H9 (cell line): ENCODE results near the gene ACACB. TPM values are rescaled to one million over a fixed set of nuclear protein-coding genes. Genes with fewer than 3 reads are reported as not detected.

Source experiments
- DNase-seq: peaks from one replicate; pipeline ENCODE4 v3.0.0-alpha.2; 2017
- H2AFZ ChIP-seq: one replicate; pipeline ENCODE4 v1.6.1; 2013; ENCODE audit warnings: mild to moderate bottlenecking, low read length, control low read depth, moderate library complexity
- H2AK5ac ChIP-seq: 2 replicates; pipeline ENCODE4 v1.6.1; 2013; ENCODE audit warnings: low read length, control low read depth, mixed read lengths; ENCODE audit not compliant: insufficient read length
- H2BK120ac ChIP-seq: one replicate; pipeline ENCODE4 v1.6.1; 2013; ENCODE audit warnings: low read depth, mild to moderate bottlenecking, low read length, control low read depth, inconsistent platforms; ENCODE audit not compliant: poor library complexity, severe bottlenecking
- H2BK12ac ChIP-seq: 2 replicates; pipeline ENCODE4 v1.6.1; 2013; ENCODE audit warnings: low read length, control low read depth, mixed read lengths, low read depth; ENCODE audit not compliant: insufficient read length
- H2BK15ac ChIP-seq: 2 replicates; pipeline ENCODE4 v1.6.1; 2013; ENCODE audit warnings: low read depth, low read length, control low read depth
- H2BK20ac ChIP-seq: one replicate; pipeline ENCODE4 v1.6.1; 2013; ENCODE audit warnings: low read depth, mild to moderate bottlenecking, low read length, control low read depth, inconsistent platforms; ENCODE audit not compliant: poor library complexity, severe bottlenecking
- H2BK5ac ChIP-seq: 2 replicates; pipeline ENCODE4 v1.6.1; 2013; ENCODE audit warnings: low read length, control low read depth, mixed read lengths; ENCODE audit not compliant: insufficient read length
- H3K14ac ChIP-seq: 2 replicates; pipeline ENCODE4 v1.6.1; 2013; ENCODE audit warnings: low read length, control low read depth; ENCODE audit not compliant: insufficient read depth
- H3K18ac ChIP-seq: 2 replicates; pipeline ENCODE4 v1.6.1; 2013; ENCODE audit warnings: low read depth, mild to moderate bottlenecking, mixed read lengths, low read length, control low read depth; ENCODE audit not compliant: insufficient read length
- H3K23ac ChIP-seq: 2 replicates; pipeline ENCODE4 v1.6.1; 2013; ENCODE audit warnings: low read length, control low read depth, mixed read lengths, low read depth; ENCODE audit not compliant: insufficient read length
- H3K23me2 ChIP-seq: 2 replicates; pipeline ENCODE4 v1.6.1; 2013; ENCODE audit warnings: low read depth, mild to moderate bottlenecking, mixed read lengths, low read length, control low read depth; ENCODE audit not compliant: insufficient read length, poor library complexity, severe bottlenecking
- H3K27ac ChIP-seq: 2 replicates; pipeline ENCODE4 v1.5.1; 2013; ENCODE audit warnings: low read length, control low read depth, mixed read lengths, low read depth; ENCODE audit not compliant: insufficient read length
- H3K27me3 ChIP-seq: 2 replicates; pipeline ENCODE4 v1.6.1; 2013; ENCODE audit warnings: low read length, control low read depth, inconsistent platforms; ENCODE audit not compliant: insufficient read depth
- H3K4ac ChIP-seq: 2 replicates; pipeline ENCODE4 v1.6.1; 2013; ENCODE audit warnings: low read depth, mild to moderate bottlenecking, control low read depth, inconsistent platforms, low read length, moderate library complexity
- H3K4me1 ChIP-seq: 2 replicates; pipeline ENCODE4 v1.6.1; 2013; ENCODE audit warnings: low read length, control low read depth, inconsistent platforms; ENCODE audit not compliant: insufficient read depth
- H3K4me2 ChIP-seq: 2 replicates; pipeline ENCODE4 v1.6.1; 2013; ENCODE audit warnings: low read length, control low read depth, mixed read lengths; ENCODE audit not compliant: insufficient read length, insufficient read depth
- H3K56ac ChIP-seq: 2 replicates; pipeline ENCODE4 v1.6.1; 2013; ENCODE audit warnings: low read depth, mild to moderate bottlenecking, mixed read lengths, low read length, control low read depth; ENCODE audit not compliant: insufficient read length
- H3K79me1 ChIP-seq: 2 replicates; pipeline ENCODE4 v1.6.1; 2013; ENCODE audit warnings: low read depth, mild to moderate bottlenecking, moderate library complexity, low read length, control low read depth, inconsistent platforms; ENCODE audit not compliant: insufficient read depth, poor library complexity, severe bottlenecking
- H3K79me2 ChIP-seq: 2 replicates; pipeline ENCODE4 v1.6.1; 2013; ENCODE audit warnings: low read length, control low read depth, inconsistent platforms; ENCODE audit not compliant: insufficient read depth
- H3K9ac ChIP-seq: 2 replicates; pipeline ENCODE4 v1.6.1; 2013; ENCODE audit warnings: low read length, control low read depth, mixed read lengths; ENCODE audit not compliant: insufficient read length; ENCODE audit errors: extremely low read depth
- H3K9me3 ChIP-seq: one replicate; pipeline ENCODE4 v1.6.1; 2013; ENCODE audit warnings: low read depth, low read length, inconsistent platforms; ENCODE audit not compliant: control insufficient read depth
- H3T11ph ChIP-seq: one replicate; pipeline ENCODE4 v1.6.1; 2013; ENCODE audit warnings: mild to moderate bottlenecking, low read length, control low read depth, inconsistent platforms
- H4K20me1 ChIP-seq: one replicate; pipeline ENCODE4 v1.6.1; 2013; ENCODE audit not compliant: control insufficient read depth, insufficient read length, insufficient read depth
- H4K5ac ChIP-seq: 2 replicates; pipeline ENCODE4 v1.6.1; 2013; ENCODE audit warnings: low read depth, mild to moderate bottlenecking, mixed read lengths, low read length, control low read depth; ENCODE audit not compliant: insufficient read length
- H4K8ac ChIP-seq: replicated peaks from 2 replicates; pipeline ENCODE4 v1.6.1; 2013; ENCODE audit warnings: low read length, control low read depth, mixed read lengths, low read depth; ENCODE audit not compliant: insufficient read length
- H4K91ac ChIP-seq: 2 replicates; pipeline ENCODE4 v1.6.1; 2013; ENCODE audit warnings: low read depth, mild to moderate bottlenecking, moderate library complexity, mixed read lengths, low read length, control low read depth; ENCODE audit not compliant: insufficient read length
- H3K27ac Mint-ChIP-seq, 3 experiments: 2 replicates in 2 of 3; 3 replicates in 1 of 3; pipeline ENCODE4 v1.8.0; 2020 to 2021; ENCODE audit warnings: mixed read lengths in 3 of 3, mild to moderate bottlenecking in 1 of 3, moderate library complexity in 1 of 3
- H3K27me3 Mint-ChIP-seq: 2 replicates; pipeline ENCODE4 v1.8.0; 2021; ENCODE audit warnings: low read depth, mild to moderate bottlenecking, moderate library complexity, mixed read lengths
- H3K36me3 Mint-ChIP-seq, 3 experiments: 2 replicates in 2 of 3; 3 replicates in 1 of 3; pipeline ENCODE4 v1.8.0; 2020 to 2021; ENCODE audit warnings: low read depth in 3 of 3, mixed read lengths in 3 of 3; ENCODE audit not compliant: insufficient read depth in 1 of 3
- H3K4me1 Mint-ChIP-seq, 2 experiments: 2 replicates each; pipeline ENCODE4 v1.8.0; 2020; ENCODE audit warnings: mixed read lengths in 2 of 2
- H3K4me3 Mint-ChIP-seq, 2 experiments: 2 replicates in 1 of 2; 3 replicates in 1 of 2; pipeline ENCODE4 v1.8.0; 2020 to 2021; ENCODE audit warnings: mild to moderate bottlenecking in 2 of 2, mixed read lengths in 2 of 2, moderate library complexity in 1 of 2
- H3K9me3 Mint-ChIP-seq, 2 experiments: 2 replicates in 1 of 2; 3 replicates in 1 of 2; pipeline ENCODE4 v1.8.0; 2020; ENCODE audit warnings: mild to moderate bottlenecking in 2 of 2, mixed read lengths in 2 of 2, moderate library complexity in 1 of 2
- CTCF ChIP-seq: fragments of 200-600 bp; sonication (generic); conservative IDR thresholded peaks from 3 replicates; pipeline ENCODE4 v1.8.0; 2021; ENCODE audit warnings: antibody characterized with exemption, mild to moderate bottlenecking
- WGBS: extraction: QIAGEN DNeasy Blood & Tissue Kit; methylation state at CpG from one replicate; pipeline ENCODE4 v1.1.7; 2013; ENCODE audit warnings: missing lambda C conversion rate, low lambda C conversion rate, mixed read lengths; ENCODE audit not compliant: insufficient read length; ENCODE audit errors: extremely low coverage; 5-methylcytosine and 5-hydroxymethylcytosine counted together
- total RNA-seq: library from RNA; stranded (reverse); gene quantifications from 2 replicates; pipeline ENCODE4 v1.2.1, GENCODE V29; 2021

The ACACB gene
- total RNA-seq, 1 experiment from 2014 or later: 14.2 TPM

- no peaks in the 10 kb centered on the region for H3K79me2 ChIP-seq
- no peak overlapping the region for H2BK5ac ChIP-seq
- H3K56ac ChIP-seq: no peak overlapping the region
- H3K23ac ChIP-seq: no peak overlapping the region
- Mint-ChIP-seq H3K27me3 (peaks cover 12% of the 10 kb centered on the region), H3K4me3 (no peak overlapping the region), H3K36me3 (peaks cover 0 to 7% (median 3%) of the 10 kb centered on the region in 3 experiments; a peak in 5 of 7 replicates), H3K27ac (no peak overlapping the region), H3K9me3 (peaks cover 4 to 6% of the 10 kb centered on the region in 2 experiments; a peak in 3 of 5 replicates), H3K4me1 (peaks cover 14 to 20% of the 10 kb centered on the region in 2 experiments)
- H4K91ac ChIP-seq: no peak overlapping the region
- H4K5ac ChIP-seq: no peak overlapping the region
- no peaks in the 10 kb centered on the region for H3K9me3 ChIP-seq
- DNase-seq: no peak
- H2AFZ ChIP-seq: no peak overlapping the region
- no peak overlapping the region for H3T11ph ChIP-seq
- no CpG with 5 or more reads among the region's 1 CpG for WGBS
- H3K27me3 ChIP-seq: no peaks in the 10 kb centered on the region
- no peak overlapping the region for H3K14ac ChIP-seq
- H3K4me1 ChIP-seq: no peaks in the 10 kb centered on the region; the same call in 1 of the 2 replicates
- TF ChIP-seq CTCF: no peak
- H2BK120ac ChIP-seq: no peak overlapping the region
- no peak overlapping the region for H2BK12ac ChIP-seq
- H4K20me1 ChIP-seq: no peaks in the 10 kb centered on the region
- H3K4me2 ChIP-seq: no peak overlapping the region
- no peak overlapping the region for H2BK15ac ChIP-seq
- no peak overlapping the region for H3K9ac ChIP-seq
- H2AK5ac ChIP-seq: no peak overlapping the region
- H3K4ac ChIP-seq: no peak overlapping the region
- H3K23me2 ChIP-seq: peaks cover 3% of the 10 kb centered on the region
- no peaks in the 10 kb centered on the region for H3K79me1 ChIP-seq
- no peak overlapping the region for H3K18ac ChIP-seq
- H4K8ac ChIP-seq: no peak overlapping the region
- H2BK20ac ChIP-seq: no peak overlapping the region
- no peak overlapping the region for H3K27ac ChIP-seq
Observed at GRCh38 chr12:109274381-109274780, 158.0 kb downstream of the ACACB start.
